Activated CD8-positive, alpha-beta memory T cell treated with anti-CD3 and anti-CD28 coated beads, Interleukin-2, amount 50 U/mL, for 24 hours (primary cell): ENCODE results near the gene NUB1.

Source experiments
- DNase-seq: peaks from one replicate; pipeline ENCODE4 v3.0.0-alpha.2; 2020; ENCODE audit errors: extremely low read depth

The NUB1 gene

GRCh38 chr7:151389096-151389767 is 47.6 kb downstream of the NUB1 start:
- DNase-seq, result no peak

DNA sequence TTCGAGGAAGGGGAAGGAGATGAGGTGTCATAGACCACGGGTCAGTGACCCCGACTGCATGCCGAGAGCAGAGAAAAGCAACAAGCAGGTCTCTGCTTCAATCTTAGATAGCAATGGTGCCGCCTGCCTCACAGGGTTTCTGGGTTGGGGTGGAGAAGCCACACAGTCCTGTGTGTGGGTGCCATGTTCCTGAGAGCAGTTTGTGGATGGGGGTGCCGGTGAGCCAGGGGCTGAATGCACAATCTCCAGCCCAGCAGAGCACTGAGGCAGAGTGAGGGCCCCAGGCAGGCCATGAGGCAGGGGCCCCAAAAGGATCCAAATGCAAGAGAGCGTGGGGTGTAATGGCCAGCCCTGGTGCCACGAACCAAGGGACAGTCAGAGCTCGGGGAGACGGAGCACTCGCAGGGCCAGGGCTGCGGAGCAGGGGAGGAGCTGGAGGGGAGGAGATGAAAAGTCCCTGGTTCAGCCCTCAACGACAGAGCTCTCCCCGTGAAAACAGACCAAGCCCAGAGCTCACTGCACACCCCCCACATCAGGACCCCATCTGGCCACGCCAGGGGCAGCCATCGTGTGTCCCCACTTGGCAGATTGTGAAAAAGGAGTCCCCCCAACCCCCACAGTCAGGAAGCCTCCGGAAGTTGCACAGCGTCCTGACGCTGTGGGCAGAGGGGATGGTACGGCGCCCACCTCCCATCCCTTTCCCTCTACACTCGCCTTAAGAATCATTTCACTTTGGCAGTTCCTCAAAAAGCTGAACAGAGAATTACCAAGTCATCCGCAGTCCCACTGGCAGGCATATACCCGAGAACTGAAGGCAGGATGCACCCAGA is 48.4 kb downstream of the NUB1 start:
- DNase-seq, result no peak

DNA sequence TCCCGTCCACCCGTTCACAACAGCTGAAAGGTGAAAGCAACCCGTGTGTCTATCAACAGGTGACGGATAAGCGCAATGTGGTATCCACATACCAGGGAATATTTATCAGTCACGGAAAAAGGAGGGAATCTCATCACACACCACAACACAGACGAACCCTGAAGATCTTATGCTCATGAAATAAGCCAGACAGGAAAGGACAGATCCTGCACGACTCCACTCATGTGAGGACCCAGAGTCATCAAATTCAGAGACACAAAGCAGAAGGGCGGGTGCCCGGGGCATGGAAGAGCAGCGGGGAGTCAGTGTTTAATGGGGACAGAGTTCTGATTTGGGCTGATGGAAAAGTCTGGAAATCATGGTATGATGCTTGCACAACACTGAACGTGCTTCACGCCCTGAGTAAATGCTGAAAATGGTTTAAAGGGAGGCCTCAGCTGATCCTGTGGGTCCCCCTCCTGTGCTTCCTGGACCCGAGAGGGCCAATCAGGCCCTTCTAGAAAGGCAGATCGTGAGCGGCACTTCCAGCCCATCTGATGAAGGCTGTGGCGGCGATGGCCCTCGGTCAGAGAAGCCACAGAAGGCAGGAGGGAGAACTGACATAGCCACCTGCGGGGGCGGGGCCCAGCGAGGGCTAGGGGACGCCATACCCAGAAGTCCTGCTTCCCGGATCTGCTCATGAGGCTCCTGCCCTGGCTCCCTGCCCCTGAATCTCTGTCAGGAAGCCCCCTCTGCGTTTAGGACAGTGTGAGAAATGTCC is 49.2 kb downstream of the NUB1 start:
- no peak for DNase-seq

- no peak for DNase-seq
Measured at GRCh38 chr7:151391358-151391730, 49.7 kb downstream of the NUB1 start.

DNA sequence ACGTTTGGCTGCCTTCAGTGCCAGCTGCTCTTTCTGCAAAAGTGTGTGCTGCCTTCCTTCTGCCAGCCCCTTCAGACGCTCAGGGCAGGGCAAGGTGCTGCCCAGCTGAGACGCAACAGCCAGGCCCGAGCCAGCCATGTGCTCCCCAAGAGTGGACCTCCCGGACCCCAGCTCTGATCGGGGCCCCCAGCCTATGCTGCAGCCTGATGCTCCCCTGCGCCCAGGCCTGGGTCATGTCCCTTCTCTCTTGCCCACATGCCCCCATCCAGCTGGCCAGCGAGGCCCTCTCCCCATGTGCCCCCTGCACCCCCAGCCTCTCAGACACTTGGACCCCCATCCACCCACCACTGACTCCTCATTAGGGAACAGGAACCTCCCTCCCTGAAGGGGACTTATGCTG is 50.4 kb downstream of the NUB1 start:
- DNase-seq, result no peak

GRCh38 chr7:151392426-151392825 is 50.8 kb downstream of the NUB1 start:
- DNase-seq, result no peak

- no peak for DNase-seq
Measured at GRCh38 chr7:151393031-151393977, 51.7 kb downstream of the NUB1 start.

DNA sequence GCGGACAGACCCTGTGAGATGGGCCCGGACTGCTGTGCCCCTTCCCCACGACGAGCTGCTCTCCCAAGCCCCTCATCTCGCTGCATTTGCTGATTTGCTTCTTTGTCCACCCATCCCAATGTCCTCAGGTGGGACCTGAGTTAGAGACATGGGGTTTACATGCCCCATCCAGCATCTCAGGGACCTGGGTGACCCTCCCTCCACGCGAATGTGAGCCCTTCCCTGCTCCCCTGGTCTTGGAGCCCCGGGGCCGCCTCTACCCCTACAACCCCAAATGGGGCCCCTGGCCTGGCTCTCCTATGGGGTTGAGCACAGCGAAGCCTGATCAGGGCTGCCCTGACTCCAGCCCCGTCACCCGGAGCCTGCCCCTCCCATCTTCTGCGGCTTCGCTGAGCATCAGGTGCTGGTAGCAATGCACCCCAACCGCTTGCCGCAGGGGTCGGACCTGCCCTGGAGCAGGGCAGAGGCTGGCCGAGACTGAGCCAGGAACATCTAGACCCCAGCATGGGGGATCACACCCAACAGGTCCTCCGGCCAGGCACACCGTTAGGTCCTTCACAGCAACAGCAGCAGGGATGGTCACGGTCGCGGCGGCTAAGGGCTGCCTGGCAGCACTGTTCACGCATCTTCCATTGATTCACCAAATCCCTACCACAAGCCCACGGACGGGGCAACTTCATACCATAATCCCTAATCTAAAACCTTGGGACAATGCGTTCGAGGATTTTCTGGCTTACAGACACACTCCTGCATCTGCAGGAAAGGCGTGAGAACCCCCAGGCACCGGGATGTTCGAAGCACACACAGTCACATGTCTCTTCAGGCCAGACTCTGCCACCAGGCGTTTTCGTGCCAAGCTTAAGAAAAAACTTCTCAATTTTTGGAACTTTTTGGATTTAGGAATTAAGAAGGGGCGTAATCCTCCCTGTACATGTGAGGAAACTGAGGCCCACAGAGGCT is 52.7 kb downstream of the NUB1 start:
- DNase-seq, result no peak

GRCh38 chr7:151395036-151395367 is 53.4 kb downstream of the NUB1 start:
- DNase-seq, result no peak

- no peak for DNase-seq
Measured at GRCh38 chr7:151396328-151396970, 54.8 kb downstream of the NUB1 start.

- DNase-seq, result no peak
Measured at GRCh38 chr7:151397026-151397425, 55.4 kb downstream of the NUB1 start.

GRCh38 chr7:151398446-151399304 is 57.1 kb downstream of the NUB1 start:
- DNase-seq, result no peak

DNA sequence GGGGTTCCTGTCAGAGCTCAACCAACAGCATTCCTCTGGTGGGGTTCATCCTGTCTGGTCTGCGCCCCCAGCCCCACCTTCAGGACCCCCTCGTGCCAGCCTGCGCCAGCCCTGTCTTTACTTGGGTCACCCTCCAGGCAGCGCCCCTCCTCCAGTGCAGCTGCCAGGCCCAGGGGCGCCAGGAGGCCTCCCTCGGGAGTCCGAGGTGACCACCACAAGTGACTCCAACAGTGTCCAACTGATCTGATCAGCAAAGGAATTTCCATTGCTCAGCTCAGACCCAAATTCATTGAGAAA is 57.6 kb downstream of the NUB1 start:
- no peak for DNase-seq

DNA sequence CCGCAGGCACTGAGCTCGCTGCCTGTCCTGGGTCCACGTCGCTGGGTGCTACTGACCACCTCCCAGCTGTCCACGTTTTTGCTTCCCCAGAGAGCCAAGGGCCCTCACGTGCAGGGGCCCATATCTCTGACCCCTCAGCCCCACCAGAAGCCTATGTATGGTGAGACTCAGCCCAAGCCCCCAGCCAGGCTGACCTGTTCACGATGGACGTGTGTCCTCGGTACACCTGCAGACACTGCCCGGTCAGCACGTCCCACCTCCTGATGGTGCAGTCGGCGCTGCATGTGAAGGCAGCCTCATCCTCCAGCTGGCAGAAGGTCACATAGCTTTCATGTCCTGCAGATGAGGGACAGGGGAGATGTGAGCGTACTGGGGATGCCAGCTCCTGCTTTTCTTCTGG is 58.3 kb downstream of the NUB1 start:
- DNase-seq, result no peak

- no peak for DNase-seq
Measured at GRCh38 chr7:151400626-151401315, 59.2 kb downstream of the NUB1 start.

DNA sequence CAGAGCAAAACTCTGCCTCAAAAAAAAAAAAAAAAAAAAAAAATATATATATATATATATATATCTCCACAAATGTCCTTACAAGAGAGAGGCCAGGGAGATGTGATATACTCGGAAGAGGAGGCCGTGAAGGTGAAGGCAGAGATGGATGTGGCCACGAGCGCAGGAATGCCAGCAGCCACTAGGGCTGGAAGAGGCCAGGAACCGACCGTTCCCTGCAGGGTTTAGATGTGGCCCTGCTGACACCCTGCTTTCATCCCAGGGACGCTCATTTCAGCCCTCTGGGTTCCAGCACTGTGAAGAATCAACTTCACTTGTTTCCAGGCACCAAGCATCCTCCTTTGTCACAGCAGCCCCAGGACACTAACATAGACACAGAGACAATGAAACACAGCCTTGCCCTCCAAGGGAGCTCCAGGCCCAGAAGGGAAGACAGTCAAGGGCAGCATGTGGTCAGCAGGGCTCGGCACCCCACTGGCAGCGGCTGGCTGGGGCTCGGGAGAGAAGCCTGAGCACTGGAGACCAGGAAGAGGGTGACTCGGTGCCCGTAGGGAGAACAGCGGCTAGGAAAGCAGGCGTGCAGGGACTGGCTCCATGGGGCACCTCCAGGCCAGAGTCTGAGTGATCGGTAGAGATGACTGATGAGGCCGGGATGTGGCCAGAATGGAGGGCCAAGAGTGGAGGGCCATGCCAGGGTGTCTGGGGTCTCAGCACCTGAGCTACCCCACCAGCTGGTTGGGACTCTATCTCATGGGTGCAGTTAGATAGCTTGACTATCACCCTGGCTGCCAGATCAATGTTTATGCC is 60.6 kb downstream of the NUB1 start:
- DNase-seq, result no peak

GRCh38 chr7:151403764-151404163 is 62.2 kb downstream of the NUB1 start:
- DNase-seq, result no peak
